GM12892 (cell line): ENCODE data around the gene SATB1.

Experiments used
- POLR2A ChIP-seq: IDR thresholded peaks from 2 replicates; pipeline ENCODE4 v1.6.1; 2011; ENCODE audit warnings: low read depth, low read length, control low read depth
- POLR2AphosphoS5 ChIP-seq: IDR thresholded peaks from 2 replicates; pipeline ENCODE4 v1.6.1; 2011; ENCODE audit warnings: low read depth, low read length, control low read depth
- TAF1 ChIP-seq: IDR thresholded peaks from 2 replicates; pipeline ENCODE4 v1.6.1; 2011; ENCODE audit warnings: low read depth, mild to moderate bottlenecking, control low read depth, low read length, borderline replicate concordance

- no peak for TF ChIP-seq TAF1
- TF ChIP-seq POLR2A: no peak
- no peak for TF ChIP-seq POLR2AphosphoS5
These were observed 86.2 kb downstream of the SATB1 start for GRCh38 chr3:18338827-18339514.
